Measurements from ENCODE around the gene MDM2.
"Not testable (repeated sequence)": the region's sequence is repeated elsewhere in the genome, so short reads cannot be mapped to it uniquely, and the experiment has no call there.

MDM2 gene

GRCh38 chr12:68808388-68809189 lies 612 bp downstream of the MDM2 start:
- ATAC-seq = peak; percentile 81
- H3K27ac Mint-ChIP-seq = peak overlapping the region; percentile 100
- peaks cover 13% of the 10 kb centered on the region for H3K36me3 Mint-ChIP-seq
- H3K4me3 Mint-ChIP-seq = peak overlapping the region; percentile 89
- H3K9me3 Mint-ChIP-seq = no peaks in the 10 kb centered on the region
- no peaks in the 10 kb centered on the region for H3K27me3 Mint-ChIP-seq
- peaks cover 28% of the 10 kb centered on the region for H3K4me1 Mint-ChIP-seq

- Mint-ChIP-seq H3K9me3 (no peaks in the 10 kb centered on the region), H3K27me3 (no peaks in the 10 kb centered on the region), H3K4me3 (peak overlapping the region; percentile 89), H3K27ac (peak overlapping the region; percentile 100), H3K36me3 (peaks cover 18% of the 10 kb centered on the region), H3K4me1 (peaks cover 33% of the 10 kb centered on the region)
- ATAC-seq = no peak
These were observed 1.4 kb downstream of the MDM2 start for GRCh38 chr12:68809190-68810026.

- not testable (repeated sequence) for H3K9me3 Mint-ChIP-seq, ATAC-seq, H3K27me3 Mint-ChIP-seq
- peaks cover 21% of the 10 kb centered on the region for H3K36me3 Mint-ChIP-seq
- peak overlapping the region; percentile 50 for H3K4me3 Mint-ChIP-seq
- peaks cover 38% of the 10 kb centered on the region for H3K4me1 Mint-ChIP-seq
- peak overlapping the region; percentile 100 for H3K27ac Mint-ChIP-seq
These were observed 2.0 kb downstream of the MDM2 start for GRCh38 chr12:68810027-68810389.

- Mint-ChIP-seq H3K4me3 (peak overlapping the region; percentile 23), H3K4me1 (peaks cover 42% of the 10 kb centered on the region), H3K27ac (peak overlapping the region; percentile 49), H3K36me3 (peaks cover 26% of the 10 kb centered on the region)
- H3K27me3 Mint-ChIP-seq, H3K9me3 Mint-ChIP-seq, ATAC-seq: not testable (repeated sequence)
These were observed 3.6 kb downstream of the MDM2 start for GRCh38 chr12:68811573-68811972.

- no peaks in the 10 kb centered on the region for H3K9me3 Mint-ChIP-seq
- peaks cover 26% of the 10 kb centered on the region for H3K36me3 Mint-ChIP-seq
- H3K27ac Mint-ChIP-seq = no peak overlapping the region
- no peak for ATAC-seq
- H3K27me3 Mint-ChIP-seq = no peaks in the 10 kb centered on the region
- H3K4me1 Mint-ChIP-seq = peaks cover 42% of the 10 kb centered on the region
- no peak overlapping the region for H3K4me3 Mint-ChIP-seq
These were observed 4.7 kb downstream of the MDM2 start for GRCh38 chr12:68812553-68813241.

- peaks cover 42% of the 10 kb centered on the region for H3K4me1 Mint-ChIP-seq
- H3K4me3 Mint-ChIP-seq = no peak overlapping the region
- no peak overlapping the region for H3K27ac Mint-ChIP-seq
- H3K9me3 Mint-ChIP-seq = no peaks in the 10 kb centered on the region
- ATAC-seq = no peak
- H3K27me3 Mint-ChIP-seq = no peaks in the 10 kb centered on the region
- peaks cover 26% of the 10 kb centered on the region for H3K36me3 Mint-ChIP-seq
These were observed 5.2 kb downstream of the MDM2 start for GRCh38 chr12:68813242-68813593.

GRCh38 chr12:68814490-68815231 lies 6.7 kb downstream of the MDM2 start:
- ATAC-seq = no peak
- peaks cover 35% of the 10 kb centered on the region for H3K36me3 Mint-ChIP-seq
- no peak overlapping the region for H3K4me3 Mint-ChIP-seq
- no peaks in the 10 kb centered on the region for H3K9me3 Mint-ChIP-seq
- H3K4me1 Mint-ChIP-seq = peaks cover 42% of the 10 kb centered on the region
- no peaks in the 10 kb centered on the region for H3K27me3 Mint-ChIP-seq
- no peak overlapping the region for H3K27ac Mint-ChIP-seq

GRCh38 chr12:68815232-68815927 lies 7.4 kb downstream of the MDM2 start:
- H3K4me3 Mint-ChIP-seq = no peak overlapping the region
- H3K36me3 Mint-ChIP-seq = peaks cover 31% of the 10 kb centered on the region
- H3K4me1 Mint-ChIP-seq = peaks cover 42% of the 10 kb centered on the region
- no peaks in the 10 kb centered on the region for H3K9me3 Mint-ChIP-seq
- ATAC-seq = no peak
- H3K27me3 Mint-ChIP-seq = no peaks in the 10 kb centered on the region
- H3K27ac Mint-ChIP-seq = no peak overlapping the region

GRCh38 chr12:68815928-68816800 lies 8.2 kb downstream of the MDM2 start:
- Mint-ChIP-seq H3K27me3 (no peaks in the 10 kb centered on the region), H3K9me3 (no peaks in the 10 kb centered on the region), H3K27ac (no peak overlapping the region), H3K4me1 (peaks cover 37% of the 10 kb centered on the region), H3K36me3 (peaks cover 32% of the 10 kb centered on the region), H3K4me3 (no peak overlapping the region)
- ATAC-seq = no peak

GRCh38 chr12:68819481-68819880 lies 11.5 kb downstream of the MDM2 start:
- H3K9me3 Mint-ChIP-seq, H3K27ac Mint-ChIP-seq, ATAC-seq, H3K4me3 Mint-ChIP-seq, H3K27me3 Mint-ChIP-seq: not testable (repeated sequence)
- Mint-ChIP-seq H3K4me1 (peaks cover 26% of the 10 kb centered on the region), H3K36me3 (peaks cover 49% of the 10 kb centered on the region)

GRCh38 chr12:68821357-68822188 lies 13.6 kb downstream of the MDM2 start:
- no peak overlapping the region for H3K4me3 Mint-ChIP-seq
- peaks cover 23% of the 10 kb centered on the region for H3K4me1 Mint-ChIP-seq
- no peak for ATAC-seq
- peak overlapping the region; percentile 48 for H3K27ac Mint-ChIP-seq
- peaks cover 55% of the 10 kb centered on the region for H3K36me3 Mint-ChIP-seq
- H3K9me3 Mint-ChIP-seq = no peaks in the 10 kb centered on the region
- H3K27me3 Mint-ChIP-seq = no peaks in the 10 kb centered on the region

- H3K27me3 Mint-ChIP-seq = no peaks in the 10 kb centered on the region
- H3K9me3 Mint-ChIP-seq = no peaks in the 10 kb centered on the region
- H3K4me3 Mint-ChIP-seq = no peak overlapping the region
- peaks cover 54% of the 10 kb centered on the region for H3K36me3 Mint-ChIP-seq
- no peak for ATAC-seq
- no peak overlapping the region for H3K27ac Mint-ChIP-seq
- peaks cover 23% of the 10 kb centered on the region for H3K4me1 Mint-ChIP-seq
These were observed 15.7 kb downstream of the MDM2 start for GRCh38 chr12:68823696-68824095.

GRCh38 chr12:68824131-68824530 lies 16.2 kb downstream of the MDM2 start:
- Mint-ChIP-seq H3K27ac (no peak overlapping the region), H3K36me3 (peaks cover 50% of the 10 kb centered on the region)

More at GRCh38 chr12:68824131-68824530, 16.2 kb downstream of the MDM2 start:
- Mint-ChIP-seq H3K4me3 (no peak overlapping the region), H3K9me3 (no peaks in the 10 kb centered on the region), H3K4me1 (peaks cover 23% of the 10 kb centered on the region), H3K27me3 (no peaks in the 10 kb centered on the region)
- no peak for ATAC-seq
